NCI-H1105 (cell line): ENCODE measurements around the gene TSPOAP1.

Experiments used
- DNase-seq: peaks from one replicate; lab custom pipeline; 2025; lab: John Stamatoyannopoulos, UW

Gene TSPOAP1

GRCh38 chr17:58328195-58329034, at the start of gene TSPOAP1:
Gene TSPOAP1 (minus strand): TSS chr17:58328795. CDS start chr17:58327920, 875 bp downstream.
- no peak for DNase-seq

GRCh38 chr17:58377661-58378060, 49.1 kb upstream of the TSPOAP1 start:
- DNase-seq, result no peak

- DNase-seq, result no peak
Measured at GRCh38 chr17:58377093-58377601, 48.6 kb upstream of the TSPOAP1 start.

- no peak for DNase-seq
Measured at GRCh38 chr17:58376472-58377000, 47.9 kb upstream of the TSPOAP1 start.

- DNase-seq, result no peak
Measured at GRCh38 chr17:58375811-58376210, 47.2 kb upstream of the TSPOAP1 start.

GRCh38 chr17:58375256-58375655, 46.7 kb upstream of the TSPOAP1 start:
- DNase-seq, result no peak

- DNase-seq, result no peak
Measured at GRCh38 chr17:58373923-58374322, 45.3 kb upstream of the TSPOAP1 start.

- no peak for DNase-seq
Measured at GRCh38 chr17:58373003-58373402, 44.4 kb upstream of the TSPOAP1 start.

- DNase-seq, result no peak
Measured at GRCh38 chr17:58371300-58371950, 42.8 kb upstream of the TSPOAP1 start.

GRCh38 chr17:58370716-58371115, 42.1 kb upstream of the TSPOAP1 start:
- no peak for DNase-seq

- DNase-seq, result no peak
Measured at GRCh38 chr17:58370309-58370708, 41.7 kb upstream of the TSPOAP1 start.

- DNase-seq, result no peak
Measured at GRCh38 chr17:58369214-58370031, 40.8 kb upstream of the TSPOAP1 start.

- DNase-seq, result no peak
Measured at GRCh38 chr17:58368860-58369213, 40.2 kb upstream of the TSPOAP1 start.

GRCh38 chr17:58367461-58367860, 38.9 kb upstream of the TSPOAP1 start:
- DNase-seq, result no peak

- DNase-seq, result no peak
Measured at GRCh38 chr17:58365980-58366595, 37.5 kb upstream of the TSPOAP1 start.

GRCh38 chr17:58365185-58365979, 36.8 kb upstream of the TSPOAP1 start:
- no peak for DNase-seq

GRCh38 chr17:58364270-58364942, 35.8 kb upstream of the TSPOAP1 start:
- DNase-seq, result no peak

GRCh38 chr17:58363457-58364185, 35.0 kb upstream of the TSPOAP1 start:
- DNase-seq, result no peak

- DNase-seq, result no peak
Measured at GRCh38 chr17:58362368-58363014, 33.9 kb upstream of the TSPOAP1 start.
